Measurements from ENCODE around the gene ITPR1.

ITPR1 gene

GRCh38 chr3:4744405-4745234 lies 251.5 kb downstream of the ITPR1 start:
- no peak for DNase-seq (ENCODE audit: low spot score)

- DNase-seq (ENCODE audit: low spot score): no peak
Measured at GRCh38 chr3:4745235-4745610, 252.1 kb downstream of the ITPR1 start.

GRCh38 chr3:4746241-4746958 lies 253.3 kb downstream of the ITPR1 start:
- no peak for DNase-seq (ENCODE audit: low spot score)

- DNase-seq (ENCODE audit: low spot score): no peak
Measured at GRCh38 chr3:4748127-4748526, 255.0 kb downstream of the ITPR1 start.

GRCh38 chr3:4748701-4749378 lies 255.7 kb downstream of the ITPR1 start:
- DNase-seq (ENCODE audit: low spot score): no peak

GRCh38 chr3:4749567-4750002 lies 256.4 kb downstream of the ITPR1 start:
- no peak for DNase-seq (ENCODE audit: low spot score)

GRCh38 chr3:4750306-4750968 lies 257.3 kb downstream of the ITPR1 start:
- DNase-seq (ENCODE audit: low spot score): no peak

- DNase-seq (ENCODE audit: low spot score): no peak
Measured at GRCh38 chr3:4751029-4751501, 257.9 kb downstream of the ITPR1 start.

- peak; percentile 25 for DNase-seq (ENCODE audit: low spot score)
Measured at GRCh38 chr3:4751502-4752101, 258.5 kb downstream of the ITPR1 start.

- no peak for DNase-seq (ENCODE audit: low spot score)
Measured at GRCh38 chr3:4752201-4753072, 259.3 kb downstream of the ITPR1 start.

GRCh38 chr3:4753073-4753691 lies 260.0 kb downstream of the ITPR1 start:
- DNase-seq (ENCODE audit: low spot score): no peak

GRCh38 chr3:4754180-4755086 lies 261.3 kb downstream of the ITPR1 start:
- no peak for DNase-seq (ENCODE audit: low spot score)

- no peak for DNase-seq (ENCODE audit: low spot score)
Measured at GRCh38 chr3:4755566-4755965, 262.4 kb downstream of the ITPR1 start.

- DNase-seq (ENCODE audit: low spot score): no peak
Measured at GRCh38 chr3:4756057-4756775, 263.1 kb downstream of the ITPR1 start.

GRCh38 chr3:4756855-4757574 lies 263.9 kb downstream of the ITPR1 start:
- no peak for DNase-seq (ENCODE audit: low spot score)

GRCh38 chr3:4757575-4758248 lies 264.6 kb downstream of the ITPR1 start:
- DNase-seq (ENCODE audit: low spot score): no peak

GRCh38 chr3:4758249-4758860 lies 265.2 kb downstream of the ITPR1 start:
- DNase-seq (ENCODE audit: low spot score): no peak

Measured in AG08396 (cell line).